KMS-11 (cell line): ENCODE measurements around the gene STK32C.

Source experiments
- H2AFZ ChIP-seq: fragments of 200-600 bp; sonication (generic); 2 replicates; pipeline ENCODE4 v1.6.1; 2016; ENCODE audit warnings: antibody characterized with exemption, mixed run types, low read depth
- H3K27ac ChIP-seq: fragments of 200-600 bp; sonication (generic); 2 replicates; pipeline ENCODE4 v1.6.1; 2016; ENCODE audit warnings: mild to moderate bottlenecking, mixed run types
- H3K27me3 ChIP-seq: fragments of 200-600 bp; sonication (generic); 2 replicates; pipeline ENCODE4 v1.6.1; 2017; ENCODE audit warnings: mild to moderate bottlenecking, low read depth, mixed run types, moderate library complexity; ENCODE audit not compliant: insufficient read depth
- H3K36me3 ChIP-seq: fragments of 200-600 bp; sonication (generic); 2 replicates; pipeline ENCODE4 v1.6.1; 2017; ENCODE audit warnings: mild to moderate bottlenecking, mixed run types; ENCODE audit not compliant: insufficient read depth
- H3K4me1 ChIP-seq: fragments of 200-600 bp; sonication (generic); 2 replicates; pipeline ENCODE4 v1.6.1; 2016; ENCODE audit warnings: mild to moderate bottlenecking, low read depth, mixed run types; ENCODE audit not compliant: poor library complexity, severe bottlenecking
- H3K4me2 ChIP-seq: fragments of 200-600 bp; sonication (generic); 2 replicates; pipeline ENCODE4 v1.7.0; 2016; ENCODE audit warnings: mild to moderate bottlenecking, mixed run types
- H3K4me3 ChIP-seq: fragments of 200-600 bp; sonication (generic); IDR thresholded peaks from 2 replicates; pipeline ENCODE4 v1.6.1; 2017; ENCODE audit warnings: low read depth, low read length, mixed read lengths; ENCODE audit not compliant: insufficient read depth
- H3K79me2 ChIP-seq: fragments of 200-600 bp; sonication (generic); 2 replicates; pipeline ENCODE4 v1.6.1; 2016; ENCODE audit warnings: low read depth, mixed run types; ENCODE audit not compliant: insufficient read depth
- H3K9ac ChIP-seq: fragments of 200-600 bp; sonication (generic); 2 replicates; pipeline ENCODE4 v1.6.1; 2016; ENCODE audit warnings: mild to moderate bottlenecking, mixed run types
- H4K20me1 ChIP-seq: fragments of 200-600 bp; sonication (generic); 2 replicates; pipeline ENCODE4 v1.6.1; 2016; ENCODE audit warnings: mild to moderate bottlenecking, mixed run types; ENCODE audit not compliant: insufficient read depth
- TF ChIP-seq, protein P1 (sequence below): fragments of 200-600 bp; sonication (generic); conservative IDR thresholded peaks from 2 replicates; pipeline ENCODE4 v1.6.1; 2017; ENCODE audit warnings: low read depth, mild to moderate bottlenecking, antibody characterized with exemption, low read length, moderate library complexity, mixed read lengths

Gene STK32C

DNA sequence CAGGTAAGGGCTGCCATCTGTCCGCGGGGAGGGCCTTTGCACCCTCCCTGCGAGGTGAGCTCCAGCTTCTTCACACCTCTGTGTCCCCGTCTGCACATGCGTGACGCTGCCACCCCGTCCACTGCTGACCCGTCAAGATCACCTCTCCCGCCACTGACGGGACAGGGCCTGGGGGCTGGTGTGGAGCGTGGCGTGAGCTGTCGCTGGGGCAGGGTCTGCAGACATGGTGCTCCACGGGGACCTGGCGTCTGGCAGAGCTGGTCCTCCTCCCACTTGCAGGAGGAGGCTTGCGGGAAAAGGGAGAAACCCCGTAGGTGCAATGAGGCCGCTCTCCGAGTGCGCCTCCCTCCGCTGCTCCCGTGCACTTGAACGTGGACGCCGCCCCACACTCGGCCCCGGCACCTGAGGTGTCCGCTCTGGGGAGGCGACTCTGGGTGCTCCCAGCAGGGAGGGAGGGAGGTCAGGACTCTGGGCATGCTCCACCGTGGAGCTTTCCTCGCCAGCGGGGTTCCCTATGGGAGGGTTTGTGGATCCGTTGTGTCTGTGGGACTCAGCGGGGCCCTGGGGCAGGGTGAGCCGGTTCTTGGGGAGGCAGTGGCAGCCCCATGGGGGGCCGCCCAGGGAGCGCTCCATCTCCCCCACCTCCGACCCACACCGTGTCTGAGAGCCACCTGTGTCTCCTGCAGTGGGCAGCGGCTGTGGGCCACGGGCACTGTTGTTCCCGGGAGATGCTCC, 138.6 kb downstream of the STK32C start:
- no peak overlapping the region for H2AFZ ChIP-seq
- no peak overlapping the region for H3K4me3 ChIP-seq
- H3K27ac ChIP-seq = no peak overlapping the region
- no peaks in the 10 kb centered on the region for H4K20me1 ChIP-seq
- TF ChIP-seq, protein P1, sequence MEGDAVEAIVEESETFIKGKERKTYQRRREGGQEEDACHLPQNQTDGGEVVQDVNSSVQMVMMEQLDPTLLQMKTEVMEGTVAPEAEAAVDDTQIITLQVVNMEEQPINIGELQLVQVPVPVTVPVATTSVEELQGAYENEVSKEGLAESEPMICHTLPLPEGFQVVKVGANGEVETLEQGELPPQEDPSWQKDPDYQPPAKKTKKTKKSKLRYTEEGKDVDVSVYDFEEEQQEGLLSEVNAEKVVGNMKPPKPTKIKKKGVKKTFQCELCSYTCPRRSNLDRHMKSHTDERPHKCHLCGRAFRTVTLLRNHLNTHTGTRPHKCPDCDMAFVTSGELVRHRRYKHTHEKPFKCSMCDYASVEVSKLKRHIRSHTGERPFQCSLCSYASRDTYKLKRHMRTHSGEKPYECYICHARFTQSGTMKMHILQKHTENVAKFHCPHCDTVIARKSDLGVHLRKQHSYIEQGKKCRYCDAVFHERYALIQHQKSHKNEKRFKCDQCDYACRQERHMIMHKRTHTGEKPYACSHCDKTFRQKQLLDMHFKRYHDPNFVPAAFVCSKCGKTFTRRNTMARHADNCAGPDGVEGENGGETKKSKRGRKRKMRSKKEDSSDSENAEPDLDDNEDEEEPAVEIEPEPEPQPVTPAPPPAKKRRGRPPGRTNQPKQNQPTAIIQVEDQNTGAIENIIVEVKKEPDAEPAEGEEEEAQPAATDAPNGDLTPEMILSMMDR = no peak
- peaks cover 16% of the 10 kb centered on the region; the same call in 1 of the 2 replicates for H3K27me3 ChIP-seq
- no peak overlapping the region for H3K9ac ChIP-seq
- no peaks in the 10 kb centered on the region for H3K79me2 ChIP-seq
- no peak overlapping the region for H3K4me2 ChIP-seq
- H3K4me1 ChIP-seq = no peaks in the 10 kb centered on the region
- H3K36me3 ChIP-seq = no peaks in the 10 kb centered on the region

DNA sequence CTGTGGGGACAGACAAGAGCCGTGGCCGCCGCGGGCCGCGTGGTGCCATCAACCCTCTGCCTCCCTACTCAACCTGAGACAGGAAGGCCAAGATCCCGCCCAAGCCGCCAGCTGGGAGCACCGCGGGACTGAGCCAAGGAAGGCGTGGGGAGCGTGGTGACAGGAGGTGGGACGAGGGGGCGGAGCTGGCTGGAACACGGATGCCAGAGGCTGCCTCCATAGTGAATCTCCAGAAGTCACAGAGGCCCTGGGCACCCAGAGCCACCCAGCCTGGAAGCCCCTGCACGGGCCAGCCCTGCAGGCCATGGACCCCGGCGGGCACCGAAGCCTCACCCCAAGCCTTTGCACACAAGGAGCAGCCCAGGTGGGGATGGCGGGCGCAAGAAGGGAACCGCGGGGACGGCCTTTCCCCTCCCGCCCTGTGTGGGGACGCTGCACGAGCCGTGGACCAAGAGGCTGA, 139.1 kb downstream of the STK32C start:
- H3K79me2 ChIP-seq = no peaks in the 10 kb centered on the region
- H4K20me1 ChIP-seq = no peaks in the 10 kb centered on the region
- H3K4me2 ChIP-seq = no peak overlapping the region
- peaks cover 17% of the 10 kb centered on the region; the same call in 1 of the 2 replicates for H3K27me3 ChIP-seq
- no peak overlapping the region for H2AFZ ChIP-seq
- H3K27ac ChIP-seq = no peak overlapping the region
- TF ChIP-seq, protein P1 = no peak
- no peak overlapping the region for H3K9ac ChIP-seq
- H3K4me1 ChIP-seq = no peaks in the 10 kb centered on the region
- H3K4me3 ChIP-seq = no peak overlapping the region
- H3K36me3 ChIP-seq = no peaks in the 10 kb centered on the region

DNA sequence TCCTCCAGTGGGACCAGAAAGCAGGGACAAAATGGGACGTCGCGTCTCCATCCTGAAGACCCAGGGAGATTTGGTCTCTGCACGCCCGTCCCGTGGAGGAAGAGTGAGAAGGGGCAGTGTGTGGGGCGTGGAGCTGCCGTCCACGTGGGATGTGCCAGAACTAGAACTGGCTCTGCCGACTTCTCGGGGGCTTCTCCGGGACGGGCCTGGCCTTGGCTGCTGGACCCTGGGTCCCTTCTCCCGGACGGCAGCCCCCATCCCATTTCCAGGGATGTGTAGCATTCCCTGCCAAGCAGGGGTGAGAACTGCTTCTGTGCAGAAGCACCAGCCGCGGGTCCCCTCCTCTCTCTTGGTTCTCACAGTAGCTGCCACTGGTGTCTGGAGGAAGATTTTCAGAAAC, 139.8 kb downstream of the STK32C start:
- H3K4me2 ChIP-seq = no peak overlapping the region
- peaks cover 17% of the 10 kb centered on the region; the same call in 1 of the 2 replicates for H3K27me3 ChIP-seq

DNA sequence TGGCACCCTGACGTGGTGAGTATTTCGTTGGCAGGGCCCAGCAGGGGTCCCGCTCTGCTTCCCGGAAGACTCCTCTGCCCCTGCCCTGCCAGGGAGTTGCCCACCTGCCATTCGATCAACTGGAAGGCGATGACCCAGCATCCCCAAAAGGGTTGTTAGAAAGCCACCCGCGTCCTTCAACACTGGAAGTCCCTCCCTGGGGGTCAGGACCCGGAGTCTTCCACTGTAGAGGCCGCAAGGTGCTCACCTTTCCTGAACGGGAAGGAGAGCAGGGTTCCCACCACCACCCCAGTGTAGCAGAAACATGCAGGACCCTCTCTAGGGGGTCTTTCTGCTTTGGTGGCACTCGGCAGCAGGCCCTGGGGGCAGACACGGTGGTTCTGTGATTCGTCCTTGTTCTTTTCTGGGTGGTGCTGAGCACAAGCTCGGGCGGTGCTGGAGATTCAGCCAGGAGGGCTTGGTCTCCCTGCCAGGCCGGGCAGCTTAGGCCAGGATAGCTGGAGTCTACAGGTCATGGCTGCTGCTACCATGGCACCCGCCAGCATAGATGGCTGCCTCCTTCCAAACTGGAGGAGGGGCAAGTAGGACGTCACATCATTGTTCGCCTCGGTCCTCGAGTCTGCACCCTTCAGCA, 140.6 kb downstream of the STK32C start:
- no peak overlapping the region for H3K9ac ChIP-seq
- no peak overlapping the region for H3K4me3 ChIP-seq
- H3K79me2 ChIP-seq = no peaks in the 10 kb centered on the region
- H3K4me2 ChIP-seq = no peak overlapping the region
- H4K20me1 ChIP-seq = no peaks in the 10 kb centered on the region
- no peaks in the 10 kb centered on the region for H3K4me1 ChIP-seq
- no peak overlapping the region for H2AFZ ChIP-seq
- peaks cover 17% of the 10 kb centered on the region; the same call in 1 of the 2 replicates for H3K27me3 ChIP-seq
- TF ChIP-seq, protein P1 = no peak
- no peak overlapping the region for H3K27ac ChIP-seq
- no peaks in the 10 kb centered on the region for H3K36me3 ChIP-seq

More for the DNA sequence above, 139.8 kb downstream of the STK32C start:
- no peaks in the 10 kb centered on the region for H3K4me1 ChIP-seq
- no peak overlapping the region for H3K4me3 ChIP-seq
- no peak overlapping the region for H3K9ac ChIP-seq
- H3K79me2 ChIP-seq = no peaks in the 10 kb centered on the region
- H3K36me3 ChIP-seq = no peaks in the 10 kb centered on the region
- no peak overlapping the region for H2AFZ ChIP-seq
- TF ChIP-seq, protein P1 = no peak
- no peak overlapping the region for H3K27ac ChIP-seq
- no peaks in the 10 kb centered on the region for H4K20me1 ChIP-seq
